NCI-H226 (cell line): Measurements from ENCODE around the gene CYB561D2.
"Not testable (repeated sequence)": the region's sequence is repeated elsewhere in the genome, so short reads cannot be mapped to it uniquely, and the experiment has no call there.

ENCODE experiments used
- DNase-seq: peaks from one replicate; pipeline ENCODE4 v3.0.0-alpha.2; 2015

CYB561D2 gene, protein sequence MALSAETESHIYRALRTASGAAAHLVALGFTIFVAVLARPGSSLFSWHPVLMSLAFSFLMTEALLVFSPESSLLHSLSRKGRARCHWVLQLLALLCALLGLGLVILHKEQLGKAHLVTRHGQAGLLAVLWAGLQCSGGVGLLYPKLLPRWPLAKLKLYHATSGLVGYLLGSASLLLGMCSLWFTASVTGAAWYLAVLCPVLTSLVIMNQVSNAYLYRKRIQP

DNA sequence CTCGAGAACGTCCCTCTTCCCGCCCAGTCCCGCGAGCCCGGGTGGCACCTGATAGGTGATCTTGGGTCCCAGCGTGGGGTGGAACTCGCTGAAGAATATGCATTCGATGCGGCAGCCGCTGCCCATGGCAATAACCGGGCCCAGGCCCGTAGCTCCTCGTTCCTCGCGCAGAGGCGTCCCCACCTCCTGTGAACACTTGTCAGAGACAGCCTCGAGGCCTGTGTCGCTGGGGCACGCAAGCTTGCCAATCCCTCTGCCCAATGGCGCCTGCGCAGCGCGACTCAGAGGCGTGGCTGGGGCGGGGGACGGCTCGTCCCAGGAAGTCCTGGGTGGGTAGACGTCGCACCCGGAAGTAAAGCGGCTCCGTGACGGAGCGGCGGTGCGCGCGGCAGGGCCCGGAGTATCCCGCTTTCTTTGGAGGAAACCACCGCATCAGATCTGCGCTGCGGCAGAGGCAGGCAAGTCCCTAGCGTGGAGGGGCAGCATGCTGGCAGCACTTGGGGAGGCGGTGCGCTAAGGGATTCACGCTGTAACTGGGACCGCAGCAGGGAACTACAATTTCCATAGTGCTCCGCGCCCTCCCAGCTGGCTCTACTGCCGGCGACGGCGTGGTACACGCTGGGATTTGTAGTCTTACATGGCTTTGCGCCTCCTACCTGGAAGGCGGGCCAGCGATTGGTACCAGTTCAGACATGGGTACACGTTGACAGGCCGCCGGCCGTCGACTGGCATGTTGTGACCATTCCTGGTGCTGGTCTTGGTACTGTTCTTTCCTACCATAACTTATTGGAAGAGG lies at the start of gene CYB561D2, which contains the start of gene NPRL2:
Gene CYB561D2 (plus strand): TSS at position 336 of the 796 bp plus-strand sequence. CDS start 572 bp downstream, outside the sequence.
Gene NPRL2 (minus strand): TSS at position 249 of the 796 bp plus-strand sequence. CDS start 123 bp downstream, at position 126.
- DNase-seq: peak; percentile 74

GRCh38 chr3:50302095-50303012 lies 48.3 kb upstream of the CYB561D2 start:
- DNase-seq: no peak

DNA sequence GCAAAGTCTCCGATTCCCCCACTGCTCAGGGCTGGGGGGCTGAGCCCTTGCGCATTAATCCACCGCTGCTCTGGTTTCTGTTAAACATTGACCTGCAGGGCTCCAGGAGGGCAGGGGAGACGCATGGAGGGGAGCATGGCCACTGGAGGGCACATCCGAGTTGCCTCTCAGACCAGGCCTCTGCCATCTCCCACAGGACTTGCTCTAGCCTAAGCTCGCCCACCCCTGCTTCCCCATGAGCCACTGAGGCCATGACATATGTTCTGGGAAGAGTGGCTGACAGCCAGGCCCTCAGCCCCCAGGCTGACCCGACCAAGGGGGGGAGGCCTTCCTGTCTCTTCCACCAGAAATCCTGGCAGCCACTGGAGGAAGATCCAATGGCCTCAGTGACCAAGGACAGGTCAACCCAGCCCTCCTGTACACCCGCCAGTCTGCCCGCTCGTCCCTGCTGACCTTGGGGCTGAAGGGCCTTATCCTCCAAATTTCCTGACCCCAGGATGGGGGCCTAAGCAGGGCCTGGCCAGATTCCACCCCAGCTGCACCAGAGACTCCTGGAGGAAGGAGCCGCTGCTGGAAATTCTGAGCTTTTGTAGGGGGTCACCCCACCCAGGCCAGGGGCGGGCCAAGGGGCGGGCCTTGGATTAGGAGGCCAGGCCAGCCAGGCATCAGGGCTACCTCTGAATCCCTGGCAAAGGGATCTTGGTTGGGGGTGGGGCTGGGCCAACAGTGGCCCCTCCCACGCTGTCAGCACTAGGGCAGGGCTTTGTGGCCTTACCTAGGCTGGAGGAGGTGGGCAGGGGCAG lies 47.4 kb upstream of the CYB561D2 start, which contains the start of gene HYAL1:
Gene HYAL1 (minus strand): TSS at position 562 of the 803 bp plus-strand sequence. CDS start 618 bp downstream, outside the sequence.
- DNase-seq: no peak

- no peak for DNase-seq
Observed at GRCh38 chr3:50304601-50305000, 46.1 kb upstream of the CYB561D2 start.

DNA sequence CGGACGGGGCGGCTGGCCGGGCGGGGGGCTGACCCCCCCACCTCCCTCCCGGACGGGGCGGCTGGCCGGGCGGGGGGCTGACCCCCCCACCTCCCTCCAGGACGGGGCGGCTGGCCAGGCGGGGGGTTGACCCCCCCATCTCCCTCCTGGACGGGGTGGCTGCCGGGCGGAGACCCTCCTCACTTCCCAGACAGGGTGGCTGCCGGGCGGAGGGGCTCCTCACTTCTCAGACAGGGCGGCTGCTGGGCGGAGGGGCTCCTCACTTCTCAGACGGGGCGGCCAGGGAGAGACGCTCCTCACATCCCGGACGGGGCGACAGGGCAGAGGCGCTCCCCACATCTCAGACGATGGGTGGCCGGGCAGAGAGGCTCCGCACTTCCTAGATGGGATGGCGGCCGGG lies 38.6 kb upstream of the CYB561D2 start:
- not testable (repeated sequence) for DNase-seq

GRCh38 chr3:50314342-50314741 lies 36.3 kb upstream of the CYB561D2 start:
- DNase-seq: no peak

DNA sequence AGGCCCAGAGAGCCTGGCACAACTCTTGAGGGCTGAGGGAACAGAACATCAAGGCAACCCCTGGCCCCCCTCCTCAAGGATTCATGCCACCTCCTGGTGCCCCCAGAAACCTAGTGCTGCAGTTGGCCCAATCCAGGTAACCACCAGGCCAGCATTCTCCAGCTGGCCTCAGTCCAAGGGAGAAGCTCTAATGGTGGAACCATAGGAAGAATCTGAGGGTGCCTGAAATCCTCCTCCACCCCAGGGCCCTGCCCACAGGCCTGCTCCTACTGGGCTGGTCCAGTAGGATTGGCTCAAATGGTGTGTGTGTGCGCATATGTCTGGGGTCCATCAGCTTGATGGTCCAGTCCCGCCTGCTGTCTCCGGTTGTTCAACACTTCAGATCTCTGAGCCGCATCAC lies 35.8 kb upstream of the CYB561D2 start:
- no peak for DNase-seq

DNA sequence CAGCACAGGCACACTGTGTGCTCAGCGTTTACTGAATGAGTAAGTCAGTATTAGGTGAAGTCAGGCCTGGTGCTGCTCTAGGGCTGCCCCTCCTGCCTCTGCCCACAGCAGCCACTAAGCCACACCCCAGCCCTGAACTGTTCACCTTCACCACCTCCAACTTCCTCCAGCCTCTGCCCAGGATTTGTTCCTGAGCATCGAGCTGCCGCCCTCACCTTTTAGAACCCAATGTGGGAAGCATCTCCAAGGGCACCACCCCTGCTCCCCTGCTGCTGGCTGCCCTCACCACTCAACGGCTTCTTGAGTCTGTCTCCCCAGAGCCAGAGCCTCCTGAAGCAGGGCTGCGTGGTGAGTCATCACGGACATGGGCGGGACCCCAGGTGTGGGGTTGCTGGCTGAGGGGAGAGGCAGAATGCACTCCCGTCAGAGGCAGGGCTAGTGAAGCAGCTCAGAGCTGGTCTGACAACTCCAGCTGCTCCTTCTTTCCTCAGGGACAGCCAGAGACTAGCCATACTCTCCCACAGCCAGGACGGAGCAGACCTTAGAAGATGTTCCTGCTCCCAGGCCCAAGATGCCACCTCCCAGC lies 33.9 kb upstream of the CYB561D2 start:
- peak; percentile 85 for DNase-seq

- DNase-seq: no peak
Observed at GRCh38 chr3:50317300-50317699, 33.4 kb upstream of the CYB561D2 start.

GRCh38 chr3:50318163-50318562 lies 32.5 kb upstream of the CYB561D2 start:
- no peak for DNase-seq

DNA sequence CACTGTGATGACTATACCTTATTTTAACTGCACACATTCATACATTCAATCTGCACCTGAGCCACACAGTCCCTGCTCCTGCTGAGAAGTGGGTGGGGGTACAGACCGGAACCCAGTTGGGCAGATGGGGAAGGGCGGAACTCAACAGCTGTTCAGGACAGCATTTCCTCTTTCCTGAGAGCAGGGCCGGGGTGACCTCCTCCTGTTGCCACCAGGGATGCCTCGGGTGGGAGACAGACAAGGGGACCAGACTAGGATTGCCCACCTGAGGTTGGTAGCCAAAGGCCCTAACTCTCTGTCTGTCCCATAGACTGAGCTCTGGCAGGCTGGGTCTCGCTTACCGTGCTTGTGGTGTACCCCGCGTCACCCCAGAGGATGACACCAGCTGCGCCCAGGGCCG lies 32.0 kb upstream of the CYB561D2 start:
- DNase-seq: no peak

DNA sequence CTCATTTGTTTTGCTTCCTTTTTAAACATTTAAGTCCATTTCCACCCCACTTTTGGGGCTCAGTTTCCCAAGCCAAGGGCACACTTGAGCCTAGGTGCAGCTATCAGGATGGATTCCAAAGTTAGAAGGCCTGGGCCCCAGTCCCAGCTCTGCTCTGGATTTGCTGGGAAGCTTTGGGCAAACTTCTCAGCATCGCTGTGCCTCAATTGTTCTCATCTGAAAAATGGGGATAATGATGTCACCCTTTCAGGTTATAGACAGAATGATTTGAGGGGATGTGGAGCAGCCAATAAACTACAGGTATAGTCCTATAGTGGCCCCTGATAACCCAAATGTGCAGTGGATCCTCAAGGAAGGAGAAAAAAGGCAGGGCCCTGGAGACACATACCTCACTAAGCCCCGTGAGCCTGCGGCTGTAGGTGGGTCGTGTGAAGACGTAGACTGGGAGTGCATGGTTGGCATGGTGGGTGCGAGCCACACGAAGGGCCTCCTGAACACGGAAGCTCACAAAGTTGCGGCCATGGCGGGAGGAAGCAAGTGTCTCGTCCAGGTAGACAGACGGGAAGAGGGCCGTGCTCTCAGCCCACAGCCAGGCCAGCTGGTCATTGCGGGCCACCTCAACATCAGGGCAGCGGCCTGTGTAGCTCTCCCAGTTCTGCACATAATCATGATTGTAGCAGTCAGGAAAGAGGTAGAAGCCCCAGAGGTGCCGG lies 31.3 kb upstream of the CYB561D2 start:
- no peak for DNase-seq

DNA sequence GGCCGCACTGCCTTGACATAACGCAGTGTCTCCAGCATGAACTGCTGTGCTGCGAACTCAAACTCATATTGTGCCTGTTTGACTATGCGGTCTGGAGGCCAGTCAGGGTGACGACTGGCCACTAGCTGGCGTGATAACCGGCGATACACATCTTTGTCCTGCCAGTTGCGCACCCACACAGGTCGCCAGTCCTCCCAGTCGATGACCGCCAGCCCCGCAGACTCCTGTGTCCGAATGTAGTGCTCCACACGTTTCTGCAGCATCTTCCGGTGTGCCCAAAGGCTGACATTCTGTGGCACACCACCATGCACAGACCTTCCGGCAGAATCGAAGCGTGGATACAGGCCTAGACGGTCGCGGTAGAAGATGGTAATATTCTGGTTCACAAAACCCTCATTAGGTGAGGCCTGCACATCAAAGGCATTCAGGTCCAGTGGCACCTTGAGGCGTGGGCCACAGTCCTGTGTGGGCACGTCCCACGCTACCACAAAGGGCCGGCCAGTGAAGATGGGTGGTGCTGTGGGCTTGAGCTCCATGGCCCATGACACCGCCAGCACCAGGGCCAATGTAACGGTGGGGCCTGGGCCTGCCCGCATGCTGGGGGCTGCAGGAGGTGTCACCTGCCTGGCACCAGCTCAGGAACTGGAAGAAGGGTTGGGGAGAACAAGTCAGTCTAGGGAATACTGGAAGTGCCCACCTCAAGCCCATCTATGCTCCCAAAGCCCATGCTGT lies 30.6 kb upstream of the CYB561D2 start:
- no peak for DNase-seq

GRCh38 chr3:50320853-50321335 lies 29.8 kb upstream of the CYB561D2 start:
- DNase-seq: no peak

DNA sequence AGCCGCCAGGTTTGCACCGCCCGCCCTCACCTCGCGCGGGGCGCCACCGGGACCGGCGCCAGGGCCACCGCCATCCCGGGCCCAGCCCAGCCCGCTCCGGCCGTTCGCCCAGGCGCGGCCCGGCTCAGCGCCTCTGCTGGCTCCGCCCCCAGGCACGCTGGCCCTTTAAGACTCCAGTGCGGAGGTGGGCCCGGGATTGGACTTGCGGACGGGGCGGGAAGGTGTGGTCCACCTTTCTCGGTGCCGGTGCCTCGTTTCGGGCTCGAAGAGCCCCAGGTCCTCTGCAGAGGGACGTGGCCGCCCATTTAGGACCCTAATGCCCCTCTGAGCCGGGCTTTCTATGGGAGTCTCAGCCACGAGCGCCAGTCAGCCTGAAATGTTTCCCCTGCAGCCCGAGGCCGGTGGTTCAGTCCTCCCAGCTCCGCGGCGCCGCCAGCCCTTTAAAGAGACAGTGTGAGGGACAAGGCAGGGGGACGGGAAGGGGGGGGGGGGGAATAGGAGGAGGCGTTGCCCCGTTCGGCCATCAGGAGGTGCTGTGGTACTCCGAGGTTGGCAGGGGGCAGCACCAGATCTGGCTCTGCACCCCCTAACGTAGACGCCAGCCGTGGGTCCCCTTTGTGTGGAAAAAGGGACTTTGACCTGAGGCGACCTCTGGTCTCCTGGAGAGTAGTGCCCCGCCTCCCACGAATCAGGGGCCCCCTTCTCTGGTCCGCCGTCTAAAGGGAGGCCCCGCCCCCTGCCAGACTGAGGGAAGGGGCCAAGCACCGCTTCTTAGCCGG lies 29.1 kb upstream of the CYB561D2 start:
- DNase-seq: peak; percentile 69

DNA sequence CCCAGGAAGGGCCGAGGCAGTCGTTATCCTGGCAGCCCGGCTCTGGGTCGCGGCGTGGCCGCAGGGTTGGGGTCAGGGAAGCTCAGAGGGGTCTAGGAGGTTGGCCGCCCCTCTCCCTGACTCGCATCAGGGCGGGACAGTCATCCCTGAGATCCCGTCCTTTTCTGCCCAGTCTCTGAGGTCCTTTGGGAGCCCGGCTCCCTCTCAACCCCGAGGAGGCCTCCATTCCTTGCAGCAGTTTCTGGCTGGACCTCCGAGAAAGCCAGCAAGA lies 28.6 kb upstream of the CYB561D2 start:
- no peak for DNase-seq

DNA sequence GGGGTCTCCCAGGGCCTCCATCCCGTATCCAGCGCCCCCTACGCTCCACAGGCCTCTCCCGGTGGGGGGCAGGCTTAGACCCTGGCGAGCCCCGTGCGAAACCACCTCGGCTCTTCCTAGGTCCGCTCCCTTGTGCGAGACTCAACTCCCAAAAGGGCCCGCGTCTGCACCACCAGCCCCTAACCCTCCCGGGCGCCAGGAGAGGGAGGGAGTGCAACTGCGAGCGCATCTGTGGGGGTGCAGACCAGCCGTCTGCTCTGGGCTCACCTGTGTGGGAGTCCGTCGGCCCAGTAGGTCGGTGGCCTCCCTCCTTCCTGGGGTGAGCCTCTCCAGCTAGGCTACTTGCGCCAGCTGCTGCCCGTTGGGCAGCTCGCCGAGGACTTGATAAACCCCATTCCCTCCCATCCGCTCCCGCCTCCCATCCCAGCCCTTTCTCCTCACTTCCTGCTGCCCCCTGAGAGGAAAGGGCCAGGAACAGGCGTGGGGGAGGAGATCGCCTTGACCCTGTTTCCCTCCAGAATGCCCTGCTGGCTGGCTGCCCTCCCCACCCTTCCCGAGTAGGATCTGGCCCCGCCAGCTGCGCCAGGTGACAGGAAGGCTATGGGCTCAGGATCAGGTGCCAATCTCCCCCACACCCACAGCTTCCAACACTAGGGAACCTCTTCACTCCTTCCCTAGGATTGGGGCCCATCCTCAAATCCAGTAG lies 28.1 kb upstream of the CYB561D2 start, which contains the start of gene HYAL2:
Gene HYAL2 (minus strand): TSS at position 360 of the 706 bp plus-strand sequence. CDS start 2,256 bp downstream, outside the sequence.
- no peak for DNase-seq

GRCh38 chr3:50323092-50323600 lies 27.5 kb upstream of the CYB561D2 start:
- no peak for DNase-seq
